Testis (tissue), 2 donors: ENCODE results near the gene INTS2.

Experiments
- POLR2A ChIP-seq: fragments of 450-650 bp; IDR thresholded peaks from one replicate; pipeline ENCODE4 v1.6.1; 2017; ENCODE audit warnings: antibody characterized with exemption, mild to moderate bottlenecking, moderate library complexity
- TF ChIP-seq, protein P1 (sequence below), 3 experiments: fragments of 450-650 bp in 2 of 3; fragments of 200-600 bp in 1 of 3; sonication (generic) in 1 of 3; IDR thresholded peaks; one replicate each; pipeline ENCODE4 v1.5.1; 2016 to 2019; ENCODE audit warnings: antibody characterized with exemption in 3 of 3, mild to moderate bottlenecking in 2 of 3, moderate library complexity in 1 of 3

DNA sequence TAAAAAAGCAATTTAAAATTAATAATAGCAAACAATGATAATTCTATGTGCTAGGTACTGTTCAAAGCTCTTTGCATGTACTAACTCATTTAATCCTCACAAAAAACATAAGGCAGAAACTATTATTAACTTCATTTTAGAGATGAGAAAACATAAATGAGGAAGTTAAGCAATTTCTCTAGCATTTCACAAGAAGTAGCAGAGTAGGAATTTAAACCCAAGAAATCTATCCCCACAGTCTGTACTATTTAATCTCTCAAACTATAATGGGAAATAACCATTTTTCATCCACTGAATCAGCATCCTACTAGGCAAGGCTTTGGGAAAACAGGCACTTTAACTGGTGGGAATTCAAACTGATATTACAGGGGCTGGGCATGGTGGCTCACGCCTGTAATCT lies 42.2 kb upstream of the INTS2 start:
- TF ChIP-seq, protein P1, sequence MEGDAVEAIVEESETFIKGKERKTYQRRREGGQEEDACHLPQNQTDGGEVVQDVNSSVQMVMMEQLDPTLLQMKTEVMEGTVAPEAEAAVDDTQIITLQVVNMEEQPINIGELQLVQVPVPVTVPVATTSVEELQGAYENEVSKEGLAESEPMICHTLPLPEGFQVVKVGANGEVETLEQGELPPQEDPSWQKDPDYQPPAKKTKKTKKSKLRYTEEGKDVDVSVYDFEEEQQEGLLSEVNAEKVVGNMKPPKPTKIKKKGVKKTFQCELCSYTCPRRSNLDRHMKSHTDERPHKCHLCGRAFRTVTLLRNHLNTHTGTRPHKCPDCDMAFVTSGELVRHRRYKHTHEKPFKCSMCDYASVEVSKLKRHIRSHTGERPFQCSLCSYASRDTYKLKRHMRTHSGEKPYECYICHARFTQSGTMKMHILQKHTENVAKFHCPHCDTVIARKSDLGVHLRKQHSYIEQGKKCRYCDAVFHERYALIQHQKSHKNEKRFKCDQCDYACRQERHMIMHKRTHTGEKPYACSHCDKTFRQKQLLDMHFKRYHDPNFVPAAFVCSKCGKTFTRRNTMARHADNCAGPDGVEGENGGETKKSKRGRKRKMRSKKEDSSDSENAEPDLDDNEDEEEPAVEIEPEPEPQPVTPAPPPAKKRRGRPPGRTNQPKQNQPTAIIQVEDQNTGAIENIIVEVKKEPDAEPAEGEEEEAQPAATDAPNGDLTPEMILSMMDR (IDR thresholded peaks at IDR 0.05): no peak
- no peak for TF ChIP-seq POLR2A
